Measurements from ENCODE around the gene CENATAC. TPM values are rescaled to one million over a fixed set of nuclear protein-coding genes. Genes with fewer than 3 reads are reported as not detected.
"Not testable (repeated sequence)": the region's sequence is repeated elsewhere in the genome, so short reads cannot be mapped to it uniquely, and the experiment has no call there.

The CENATAC gene, protein sequence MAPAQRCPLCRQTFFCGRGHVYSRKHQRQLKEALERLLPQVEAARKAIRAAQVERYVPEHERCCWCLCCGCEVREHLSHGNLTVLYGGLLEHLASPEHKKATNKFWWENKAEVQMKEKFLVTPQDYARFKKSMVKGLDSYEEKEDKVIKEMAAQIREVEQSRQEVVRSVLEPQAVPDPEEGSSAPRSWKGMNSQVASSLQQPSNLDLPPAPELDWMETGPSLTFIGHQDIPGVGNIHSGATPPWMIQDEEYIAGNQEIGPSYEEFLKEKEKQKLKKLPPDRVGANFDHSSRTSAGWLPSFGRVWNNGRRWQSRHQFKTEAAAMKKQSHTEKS
- 51.2 and 52.3 TPM in 2 replicates for total RNA-seq

DNA sequence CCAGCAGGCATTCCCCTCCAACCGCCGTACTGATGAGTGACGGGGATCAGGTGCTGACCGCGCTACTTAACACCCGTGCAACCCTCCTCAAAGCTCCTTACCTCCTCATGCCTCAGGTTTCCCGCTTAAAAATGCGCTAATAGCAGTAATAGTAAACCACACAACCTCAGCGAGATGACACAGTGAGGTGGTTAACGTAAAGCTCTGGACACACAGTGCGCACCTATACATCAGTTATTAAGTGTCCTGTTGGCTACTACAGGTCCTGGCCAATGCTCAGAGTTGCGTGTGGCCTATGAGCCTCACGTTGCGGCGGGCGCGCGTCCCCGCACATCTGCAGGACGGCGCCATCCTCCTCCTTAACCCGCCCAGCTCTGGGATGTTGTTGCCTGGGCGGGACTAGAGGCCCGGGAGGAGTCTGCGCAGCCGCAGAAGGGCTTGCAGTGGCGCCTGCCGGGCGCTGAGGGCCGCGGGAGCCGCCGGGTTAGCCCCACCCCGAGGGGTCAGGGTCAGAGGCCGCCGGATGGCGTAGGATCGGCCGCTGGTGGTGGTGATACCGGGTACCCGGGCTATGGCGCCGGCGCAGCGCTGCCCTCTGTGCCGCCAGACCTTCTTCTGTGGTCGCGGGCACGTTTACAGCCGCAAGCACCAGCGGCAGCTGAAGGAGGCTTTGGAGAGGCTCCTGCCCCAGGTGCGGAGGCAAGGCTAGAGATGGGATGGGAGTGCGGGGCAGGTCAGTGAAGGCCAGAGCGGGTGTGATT is at the start of gene CENATAC:
CENATAC (plus strand) TSS at position 512 of the 761 bp plus-strand sequence; CDS start at position 572, 60 bp downstream.
- intact Hi-C loops (cut with micrococcal nuclease): loop anchor here (1.0 kb wide), 4 partner anchors 20 to 207 kb away; partner anchors contain the start of genes DDX6, RPS25, SLC37A4 and TRAPPC4

DNA sequence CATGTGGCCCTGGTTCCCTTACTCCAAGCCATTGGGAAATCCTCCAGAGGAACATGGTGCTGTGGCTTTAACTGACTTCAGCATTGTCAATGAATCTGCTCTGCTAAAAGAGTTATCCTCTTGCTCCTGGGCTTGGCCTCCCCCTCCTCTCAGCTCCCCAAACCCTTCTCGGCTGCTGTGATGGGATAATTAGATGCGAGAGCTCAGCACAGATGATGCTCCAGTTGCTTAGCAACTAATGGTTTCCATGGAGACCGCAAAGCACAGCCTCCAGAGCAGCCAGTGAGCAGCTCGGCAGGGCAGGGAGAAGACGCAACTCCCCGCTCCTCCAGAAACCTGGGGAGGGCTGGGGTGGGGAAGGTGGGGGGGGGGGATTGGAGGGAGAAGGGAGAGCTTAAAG is 44.7 kb upstream of the CENATAC start:
- intact Hi-C loops (cut with micrococcal nuclease): no loop called here

DNA sequence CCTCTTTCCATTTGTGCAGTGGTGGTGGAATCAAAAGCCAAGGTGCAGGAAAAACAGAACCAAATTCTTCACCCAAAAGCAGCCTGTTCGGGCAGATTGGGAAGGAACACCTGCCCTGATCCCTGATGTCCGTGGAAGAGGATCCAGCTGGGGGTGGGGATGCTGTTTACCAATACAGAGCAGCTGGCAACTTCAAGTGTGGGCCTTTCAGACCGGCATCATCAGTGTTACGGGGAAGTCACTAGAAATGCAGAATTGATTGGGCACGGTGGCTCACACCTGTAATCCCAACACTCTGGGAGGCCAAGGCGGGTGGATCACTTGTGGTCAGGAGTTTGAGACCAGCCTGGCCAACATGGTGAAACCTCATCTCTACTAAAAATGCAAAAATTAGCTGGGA is 44.0 kb upstream of the CENATAC start:
- intact Hi-C loops (cut with micrococcal nuclease): not testable (repeated sequence)

DNA sequence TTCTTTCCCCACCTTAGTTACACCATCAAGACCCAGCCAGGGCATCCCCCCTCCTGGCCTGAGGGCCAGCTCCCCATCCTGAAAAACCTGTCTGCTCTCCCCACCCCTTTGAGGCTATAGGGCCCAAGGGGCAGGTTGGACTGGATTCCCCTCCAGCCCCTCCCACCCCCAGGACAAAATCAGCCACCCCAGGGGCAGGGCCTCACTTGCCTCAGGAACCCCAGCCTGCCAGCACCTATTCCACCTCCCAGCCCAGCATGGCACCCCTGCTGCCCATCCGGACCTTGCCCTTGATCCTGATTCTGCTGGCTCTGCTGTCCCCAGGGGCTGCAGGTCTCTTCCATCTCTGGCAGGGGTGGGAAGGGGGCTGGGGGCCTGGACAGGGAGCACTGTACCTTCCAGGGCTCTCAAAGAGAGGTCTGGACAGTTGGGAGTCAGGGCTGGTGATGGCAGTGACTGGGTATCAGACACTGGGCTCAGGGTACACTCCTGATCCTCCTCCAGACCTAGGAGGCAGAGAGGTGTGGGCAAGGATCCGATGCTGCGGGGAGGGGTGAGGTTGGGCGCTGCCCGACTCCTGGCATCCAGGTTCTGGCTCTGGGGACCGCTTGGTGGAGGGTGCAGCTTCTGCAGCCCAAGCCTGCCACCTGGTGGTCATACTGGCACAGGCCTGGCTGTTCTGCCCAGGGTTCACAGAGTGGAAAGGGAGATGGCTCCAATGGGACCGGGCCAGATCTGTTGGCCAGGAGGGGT is 41.7 kb upstream of the CENATAC start, which contains the start of gene UPK2:
UPK2 (plus strand) TSS at position 205 of the 753 bp plus-strand sequence; CDS start at position 258, 53 bp downstream.
- intact Hi-C loops (cut with micrococcal nuclease): loop anchor here (1.0 kb wide), 4 partner anchors 26 to 297 kb away; no protein-coding TSS in a partner anchor

DNA sequence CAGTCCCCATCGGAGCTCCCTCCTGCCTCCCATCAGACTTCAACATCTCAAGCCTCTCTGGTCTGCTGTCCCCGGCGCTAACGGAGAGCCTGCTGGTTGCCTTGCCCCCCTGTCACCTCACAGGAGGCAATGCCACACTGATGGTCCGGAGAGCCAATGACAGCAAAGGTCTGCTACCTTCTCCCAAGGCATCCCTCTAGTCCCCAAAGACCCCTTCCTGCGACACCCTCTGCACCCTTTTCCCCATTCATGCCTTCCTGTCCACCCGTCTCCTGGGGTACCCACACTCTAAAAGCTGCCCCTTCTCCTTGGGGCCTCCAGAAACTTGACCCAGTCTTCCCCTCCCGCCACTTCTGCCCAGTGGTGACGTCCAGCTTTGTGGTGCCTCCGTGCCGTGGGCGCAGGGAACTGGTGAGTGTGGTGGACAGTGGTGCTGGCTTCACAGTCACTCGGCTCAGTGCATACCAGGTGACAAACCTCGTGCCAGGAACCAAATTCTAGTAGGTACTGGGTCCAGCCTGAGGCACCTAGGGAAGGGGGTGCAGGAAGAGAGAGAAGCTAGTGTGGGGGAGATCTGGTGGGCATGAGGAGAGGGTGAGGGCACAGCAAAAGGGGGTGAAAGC is 41.0 kb upstream of the CENATAC start:
- intact Hi-C loops (cut with micrococcal nuclease): loop anchor here (1.0 kb wide), 4 partner anchors 27 to 298 kb away; no protein-coding TSS in a partner anchor

DNA sequence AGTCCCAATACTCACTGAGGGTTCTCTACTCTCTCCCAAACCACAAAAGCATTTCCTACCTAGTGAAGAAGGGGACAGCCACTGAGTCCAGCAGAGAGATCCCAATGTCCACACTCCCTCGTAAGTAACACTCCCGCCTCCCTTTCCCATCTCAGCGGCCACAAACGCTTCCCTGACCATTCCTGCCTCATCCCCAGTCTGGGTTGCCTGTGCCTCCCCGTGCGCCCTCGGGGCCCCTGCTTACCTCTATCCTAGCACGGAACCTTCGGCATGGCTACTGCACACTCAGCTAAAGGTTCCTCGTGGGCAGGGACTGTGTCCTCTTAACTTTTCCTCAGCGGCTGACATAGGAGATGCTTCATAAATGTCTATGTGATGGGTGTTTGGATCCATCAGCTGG is 40.4 kb upstream of the CENATAC start:
- intact Hi-C loops (cut with micrococcal nuclease): no loop called here

DNA sequence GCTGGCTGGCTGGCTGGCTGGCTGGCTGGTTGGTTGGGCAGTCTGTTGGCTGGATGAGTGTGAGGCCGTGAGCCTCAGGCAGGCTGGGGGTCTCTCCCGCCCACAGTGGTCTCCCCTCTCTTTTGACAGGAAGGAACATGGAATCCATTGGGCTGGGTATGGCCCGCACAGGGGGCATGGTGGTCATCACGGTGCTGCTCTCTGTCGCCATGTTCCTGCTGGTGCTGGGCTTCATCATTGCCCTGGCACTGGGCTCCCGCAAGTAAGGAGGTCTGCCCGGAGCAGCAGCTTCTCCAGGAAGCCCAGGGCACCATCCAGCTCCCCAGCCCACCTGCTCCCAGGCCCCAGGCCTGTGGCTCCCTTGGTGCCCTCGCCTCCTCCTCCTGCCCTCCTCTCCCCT is 40.0 kb upstream of the CENATAC start:
- intact Hi-C loops (cut with micrococcal nuclease): no loop called here

DNA sequence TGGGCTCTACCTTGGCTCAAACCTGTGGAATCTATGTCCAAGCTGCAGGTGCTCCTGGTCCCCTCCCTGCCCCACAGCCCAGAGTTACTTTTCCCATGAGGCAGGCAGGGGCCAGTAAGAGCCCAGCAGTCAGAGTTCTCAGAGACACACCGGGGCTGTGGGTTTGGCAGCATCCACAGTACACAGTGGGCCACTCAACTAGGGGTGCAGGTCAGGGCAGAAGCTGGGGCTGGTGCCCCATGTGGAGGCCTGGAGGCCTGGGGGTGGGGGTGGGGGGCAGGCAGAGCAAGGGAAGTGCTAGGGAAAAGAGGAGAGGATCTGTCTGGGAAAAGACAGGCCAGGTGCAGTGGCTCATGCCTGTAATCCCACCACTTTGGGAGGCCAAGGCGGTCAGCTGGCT is 39.4 kb upstream of the CENATAC start:
- intact Hi-C loops (cut with micrococcal nuclease): no loop called here

DNA sequence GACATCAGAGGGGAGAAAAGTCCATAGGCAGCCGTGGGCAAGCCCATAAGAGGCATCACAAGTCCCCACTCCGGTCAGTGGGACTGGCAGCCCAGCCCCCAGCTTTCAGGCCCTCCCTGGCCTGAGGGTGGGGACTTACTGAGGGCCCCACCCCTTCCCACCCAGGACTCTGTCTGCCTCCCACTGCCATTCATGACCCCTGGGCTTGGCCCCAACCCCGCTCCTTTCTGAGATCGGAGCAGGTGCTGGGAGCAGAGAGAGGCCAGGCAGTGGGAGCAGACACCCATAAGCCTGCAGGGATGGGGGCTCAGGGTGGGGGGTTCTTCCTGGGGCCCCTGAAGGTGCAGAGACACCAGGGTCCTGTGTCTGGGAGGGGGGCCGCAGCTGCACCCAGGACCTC is 36.7 kb upstream of the CENATAC start:
- intact Hi-C loops (cut with micrococcal nuclease): no loop called here

DNA sequence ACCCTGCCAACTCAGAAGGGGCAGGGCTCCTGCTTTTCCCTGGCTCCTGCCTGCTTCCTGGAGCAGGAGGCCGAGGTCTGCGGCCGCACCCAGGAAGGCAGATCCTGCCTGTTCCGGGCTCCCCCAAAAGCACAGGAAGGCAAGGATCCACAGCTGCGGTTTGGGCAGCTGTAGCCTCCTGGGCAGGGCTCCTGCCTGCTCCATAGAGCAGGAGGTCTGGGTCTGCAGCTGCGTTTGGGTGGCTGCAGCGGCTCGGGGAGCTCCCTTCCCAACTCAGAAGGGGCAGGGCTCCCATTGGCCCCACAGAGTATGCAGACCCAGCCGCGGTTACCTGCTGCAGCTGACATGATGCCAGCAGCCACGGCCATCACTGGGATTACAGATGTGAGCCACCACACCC is 36.3 kb upstream of the CENATAC start:
- intact Hi-C loops (cut with micrococcal nuclease): no loop called here

DNA sequence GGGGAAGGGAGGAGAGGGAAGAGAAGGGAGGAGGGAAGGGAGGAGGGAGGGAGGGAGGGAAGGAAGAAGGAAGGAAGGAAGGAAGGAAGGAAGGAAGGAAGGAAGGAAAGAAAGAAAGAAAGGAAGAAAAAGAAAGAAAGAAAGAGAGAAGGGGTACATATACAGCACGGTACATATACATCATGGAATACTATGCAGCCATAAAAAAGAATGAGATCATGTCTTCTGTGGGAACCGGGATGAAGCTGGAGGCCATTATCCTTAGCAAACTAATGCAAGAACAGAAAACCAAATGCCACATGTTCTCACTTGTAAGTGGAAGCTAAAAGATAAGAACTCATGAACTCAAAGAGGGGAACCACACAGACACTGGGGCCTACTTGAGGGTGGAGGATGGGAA is 28.4 kb upstream of the CENATAC start:
- intact Hi-C loops (cut with micrococcal nuclease): not testable (repeated sequence)

DNA sequence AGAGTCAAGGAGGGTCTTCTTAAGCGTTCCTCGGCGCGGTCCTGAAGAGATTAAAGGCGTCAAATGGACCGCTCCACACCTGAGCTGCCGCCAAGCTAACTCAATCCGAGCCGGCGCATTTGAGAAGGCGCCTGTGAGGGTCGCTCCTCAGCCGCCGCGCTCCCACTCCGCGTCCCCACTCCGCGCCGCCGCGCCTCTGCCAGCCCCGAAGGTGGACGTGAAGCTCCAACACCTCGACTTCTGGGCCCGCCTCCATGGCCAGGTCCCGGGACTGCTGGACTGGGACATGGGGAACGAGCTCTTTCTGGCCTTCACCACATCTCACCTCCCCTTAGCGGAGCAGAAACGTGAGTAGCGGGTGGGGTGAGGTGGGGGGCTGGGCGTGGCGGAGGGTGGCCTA is 26.3 kb upstream of the CENATAC start, which contains the start of gene FOXR1:
FOXR1 (plus strand) TSS at position 116 of the 400 bp plus-strand sequence; CDS start at position 287, 171 bp downstream.
- intact Hi-C loops (cut with micrococcal nuclease): no loop called here

DNA sequence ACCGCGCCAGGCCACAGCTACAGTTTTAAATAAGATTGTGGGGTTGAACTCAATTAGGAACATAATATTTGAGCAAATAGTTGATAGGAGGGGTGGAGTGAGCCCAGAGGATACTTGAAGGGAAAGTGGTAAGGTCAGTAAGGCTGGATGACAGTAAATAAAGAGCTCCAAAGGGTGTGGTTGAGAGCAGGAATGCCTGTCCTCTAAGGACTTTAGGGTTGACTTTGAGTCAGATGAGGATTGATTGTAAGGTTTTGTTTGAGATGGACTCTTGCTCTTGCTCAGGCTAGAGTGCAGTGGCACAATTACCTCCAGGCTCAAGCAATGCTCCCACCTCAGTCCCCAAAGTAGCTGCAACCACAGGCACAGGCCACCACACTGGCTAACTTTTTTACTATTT is 24.0 kb upstream of the CENATAC start:
- intact Hi-C loops (cut with micrococcal nuclease): no loop called here

DNA sequence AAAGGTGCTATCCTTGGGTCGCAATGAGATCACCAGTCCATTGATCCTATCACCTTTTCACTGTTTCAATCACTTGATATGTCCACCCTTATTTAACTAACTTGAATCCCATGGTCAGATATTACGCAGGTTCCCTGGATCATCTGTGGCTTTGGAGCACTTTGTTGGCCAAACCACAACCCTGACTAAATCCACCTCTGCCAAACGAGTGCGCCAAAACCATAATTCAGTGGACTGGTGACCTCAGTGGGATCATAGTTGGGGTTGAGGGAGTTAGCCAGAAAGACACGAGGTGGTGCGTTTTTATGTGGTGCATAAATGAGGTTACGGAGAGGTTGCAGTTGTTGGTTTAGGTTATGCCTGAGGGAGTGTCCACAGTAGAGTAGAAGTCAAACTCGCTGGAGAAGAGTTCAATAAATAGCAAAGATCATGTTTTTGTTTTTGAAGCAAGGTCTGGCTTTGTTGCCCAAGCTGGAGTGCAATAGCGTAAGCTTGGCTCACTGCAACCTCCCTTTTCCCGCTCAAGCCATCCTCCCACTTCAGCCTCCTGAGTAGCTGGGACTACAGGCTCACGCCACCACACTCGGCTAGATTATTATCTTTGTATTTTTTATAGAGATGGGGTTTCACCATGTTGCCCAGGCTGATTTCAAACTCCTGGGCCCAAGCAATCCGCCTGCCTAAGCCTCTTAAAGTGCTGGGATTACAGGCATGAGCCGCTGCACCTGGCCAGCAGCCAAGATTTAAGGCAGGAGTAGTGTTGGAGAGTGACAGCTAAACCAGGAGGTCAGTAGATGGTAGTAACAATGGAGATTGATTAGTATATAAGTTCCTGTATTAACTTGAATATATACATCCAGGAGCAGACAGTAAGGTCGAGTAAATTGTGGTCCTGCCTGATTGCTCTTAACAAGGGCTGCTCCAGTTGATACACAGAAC is 21.9 kb upstream of the CENATAC start:
- intact Hi-C loops (cut with micrococcal nuclease): no loop called here

DNA sequence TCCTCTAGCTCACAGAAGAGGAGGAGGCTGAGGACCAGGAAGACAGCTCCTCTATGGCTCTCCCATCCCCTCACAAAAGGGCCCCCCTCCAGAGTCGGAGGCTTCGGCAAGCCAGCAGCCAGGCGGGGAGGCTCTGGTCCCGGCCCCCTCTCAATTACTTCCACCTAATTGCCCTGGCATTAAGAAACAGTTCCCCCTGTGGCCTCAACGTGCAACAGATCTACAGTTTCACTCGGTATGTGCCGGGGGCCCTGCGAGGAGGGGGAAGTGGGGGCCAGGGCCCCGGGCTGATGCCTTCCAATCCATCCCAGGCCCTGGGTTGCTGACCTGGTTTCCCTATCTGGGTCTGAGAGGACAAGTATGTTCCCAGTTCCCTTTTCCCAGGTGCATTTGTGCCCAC is 18.5 kb upstream of the CENATAC start:
- intact Hi-C loops (cut with micrococcal nuclease): no loop called here

DNA sequence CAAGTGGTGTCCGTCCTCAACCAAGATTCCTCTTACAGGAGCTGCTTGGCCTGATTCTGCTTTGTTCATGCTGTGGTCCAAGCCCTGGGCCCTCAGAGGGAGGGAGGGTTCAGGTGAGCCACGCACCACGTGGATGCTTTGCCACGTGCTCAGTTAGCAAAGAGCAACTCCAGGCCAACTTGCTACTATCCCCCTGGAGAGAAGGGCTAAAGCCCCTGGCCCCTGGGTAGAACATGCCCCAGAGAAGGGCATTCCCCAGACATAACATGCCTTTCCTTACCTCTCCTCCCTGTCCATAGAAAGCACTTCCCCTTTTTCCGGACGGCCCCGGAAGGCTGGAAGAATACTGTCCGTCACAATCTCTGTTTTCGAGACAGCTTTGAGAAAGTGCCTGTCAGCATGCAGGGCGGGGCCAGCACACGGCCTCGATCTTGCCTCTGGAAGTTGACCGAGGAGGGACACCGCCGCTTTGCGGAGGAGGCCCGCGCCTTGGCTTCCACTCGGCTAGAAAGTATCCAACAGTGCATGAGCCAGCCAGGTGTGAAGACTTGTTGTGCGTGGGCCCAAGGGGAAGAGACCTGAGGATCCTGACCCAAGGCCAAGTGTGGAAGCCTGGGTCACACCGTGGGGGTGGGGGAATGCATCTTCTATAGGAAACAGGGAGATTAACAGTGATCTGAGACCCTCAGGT is 17.6 kb upstream of the CENATAC start:
- intact Hi-C loops (cut with micrococcal nuclease): no loop called here

DNA sequence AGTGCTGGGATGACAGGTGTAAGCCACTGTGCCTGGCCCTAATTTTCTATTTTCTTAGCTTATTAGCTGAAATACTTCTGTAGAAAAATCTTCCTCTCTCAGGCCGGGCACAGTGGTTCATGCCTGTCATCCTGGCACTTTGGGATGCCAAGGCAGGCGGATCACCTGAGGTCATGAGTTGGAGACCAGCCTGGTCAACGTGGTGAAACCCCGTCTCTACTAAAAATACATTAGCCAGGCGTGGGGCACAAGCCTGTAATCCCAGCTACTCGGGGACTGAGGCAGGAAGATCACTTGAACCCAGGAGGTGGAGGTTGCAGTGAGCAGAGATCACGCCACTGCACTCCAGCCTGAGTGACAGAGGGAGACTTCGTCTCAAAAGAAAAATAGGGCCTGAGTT is 13.6 kb upstream of the CENATAC start:
- intact Hi-C loops (cut with micrococcal nuclease): not testable (repeated sequence)

DNA sequence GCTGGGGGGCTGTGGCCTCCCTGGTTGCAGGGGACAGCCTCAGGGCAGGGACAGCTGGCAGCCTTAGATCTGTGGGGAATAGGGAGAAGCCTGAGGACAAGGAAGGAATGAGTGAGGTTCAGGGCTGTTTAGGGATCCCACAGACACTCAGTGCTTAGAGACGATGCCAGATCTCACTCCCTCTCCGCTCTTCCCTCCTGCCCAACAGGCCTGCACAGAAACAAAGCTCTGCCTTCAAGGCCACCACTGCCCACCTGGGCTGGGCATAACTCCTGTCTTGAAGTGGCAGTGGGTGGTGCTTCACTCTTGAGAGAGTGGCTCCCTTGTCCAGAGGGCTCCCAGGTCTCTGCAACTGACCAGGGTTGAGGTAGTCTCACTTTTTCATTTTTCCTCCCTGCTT is 13.1 kb upstream of the CENATAC start:
- intact Hi-C loops (cut with micrococcal nuclease): no loop called here

DNA sequence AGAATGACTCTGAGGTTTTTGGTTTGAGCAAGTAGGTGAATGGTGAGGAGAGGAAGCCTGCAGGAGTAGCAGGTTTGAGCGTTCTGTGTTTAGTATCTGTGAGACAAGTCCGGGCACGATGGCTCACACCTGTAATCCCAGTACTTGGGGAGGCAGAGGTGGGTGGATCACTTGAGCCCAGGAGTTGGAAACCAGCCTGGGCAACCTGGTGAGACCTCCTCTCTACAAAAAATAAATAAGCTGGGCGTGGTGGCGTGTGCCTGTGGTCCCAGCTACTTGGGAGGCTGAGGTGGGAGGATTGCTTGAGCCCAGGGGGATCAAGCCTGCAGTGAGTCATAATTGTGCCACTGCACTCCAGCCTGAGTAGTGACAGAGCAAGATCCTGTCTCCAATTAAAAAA is 9.7 kb upstream of the CENATAC start:
- intact Hi-C loops (cut with micrococcal nuclease): no loop called here
